GM21526 (cell line): ENCODE results near the gene EPHA4.
A peak's percentile ranks its signal among the peaks of the same experiment; 100 is the strongest.

Experiments used
- ATAC-seq: cut with Tn5 transposase; IDR thresholded peaks from one replicate; pipeline ENCODE4 v1.9.1; 2021; ENCODE audit warnings: moderate library complexity; ENCODE audit not compliant: unreplicated experiment, low FRiP score

The EPHA4 gene

GRCh38 chr2:221572821-221573429, 821 bp upstream of the EPHA4 start:
- ATAC-seq, result peak; percentile 27

- peak; percentile 5 for ATAC-seq
Observed at GRCh38 chr2:221571551-221572218, 419 bp downstream of the EPHA4 start.

GRCh38 chr2:221571025-221571550, 1.0 kb downstream of the EPHA4 start:
- ATAC-seq, result no peak

GRCh38 chr2:221570321-221570935, 1.7 kb downstream of the EPHA4 start:
- no peak for ATAC-seq

GRCh38 chr2:221569871-221570270, 2.2 kb downstream of the EPHA4 start:
- no peak for ATAC-seq

GRCh38 chr2:221569425-221569845, 2.7 kb downstream of the EPHA4 start:
- no peak for ATAC-seq

- ATAC-seq, result no peak
Observed at GRCh38 chr2:221568299-221568698, 3.8 kb downstream of the EPHA4 start.

- no peak for ATAC-seq
Observed at GRCh38 chr2:221567809-221568208, 4.3 kb downstream of the EPHA4 start.

GRCh38 chr2:221567231-221567760, 4.8 kb downstream of the EPHA4 start:
- no peak for ATAC-seq

GRCh38 chr2:221563270-221563985, 8.7 kb downstream of the EPHA4 start:
- no peak for ATAC-seq

GRCh38 chr2:221562226-221562625, 9.9 kb downstream of the EPHA4 start:
- no peak for ATAC-seq

GRCh38 chr2:221561770-221562169, 10.3 kb downstream of the EPHA4 start:
- no peak for ATAC-seq

- no peak for ATAC-seq
Observed at GRCh38 chr2:221559991-221560390, 12.1 kb downstream of the EPHA4 start.

- ATAC-seq, result no peak
Observed at GRCh38 chr2:221558107-221558506, 14.0 kb downstream of the EPHA4 start.

GRCh38 chr2:221555494-221555846, 16.6 kb downstream of the EPHA4 start:
- peak; percentile 41 for ATAC-seq

- peak; percentile 99 for ATAC-seq
Observed at GRCh38 chr2:221554769-221555493, 17.2 kb downstream of the EPHA4 start.

- no peak for ATAC-seq
Observed at GRCh38 chr2:221553333-221553732, 18.8 kb downstream of the EPHA4 start.

- ATAC-seq, result no peak
Observed at GRCh38 chr2:221552291-221552690, 19.8 kb downstream of the EPHA4 start.

GRCh38 chr2:221551864-221552263, 20.2 kb downstream of the EPHA4 start:
- no peak for ATAC-seq

- peak; percentile 68 for ATAC-seq
Observed at GRCh38 chr2:221549143-221549542, 23.0 kb downstream of the EPHA4 start.
